SH-SY5Y (cell line): ENCODE results near the gene ZDHHC16.

ENCODE experiments used
- GATA2 ChIP-seq: IDR thresholded peaks from 2 replicates; pipeline ENCODE4 v1.6.1; 2011; ENCODE audit warnings: mild to moderate bottlenecking, low read depth, low read length
- GATA3 ChIP-seq: IDR thresholded peaks from 2 replicates; pipeline ENCODE4 v1.6.1; 2011; ENCODE audit warnings: low read depth, mild to moderate bottlenecking, low read length, moderate library complexity

DNA sequence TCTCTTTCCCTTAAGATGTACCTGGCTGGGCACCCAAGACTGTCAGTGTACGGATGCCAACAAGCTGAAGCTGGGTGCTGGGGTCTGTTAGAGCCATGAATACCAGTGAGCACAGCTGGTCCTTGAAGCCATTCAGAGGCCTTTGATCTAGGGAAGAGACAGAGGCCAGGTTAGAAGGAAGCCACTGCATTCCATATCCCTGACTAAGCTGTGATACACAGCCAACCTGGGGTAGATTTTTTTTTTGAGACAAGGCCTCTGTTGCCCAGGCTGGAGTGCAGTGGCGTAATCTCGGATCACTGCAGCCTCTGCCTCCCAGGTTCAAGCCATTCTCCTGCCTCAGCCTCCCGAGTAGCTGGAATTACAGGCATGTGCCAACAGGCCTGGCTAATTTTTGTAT lies 20.8 kb downstream of the ZDHHC16 start:
- TF ChIP-seq GATA3: no peak
- no peak for TF ChIP-seq GATA2
